Measurements from ENCODE around the gene NUBP1. TPM values are rescaled to one million over a fixed set of nuclear protein-coding genes. Genes with fewer than 3 reads are reported as not detected.
A peak's percentile ranks its signal among the peaks of the same experiment; 100 is the strongest.
"Not testable (repeated sequence)": the region's sequence is repeated elsewhere in the genome, so short reads cannot be mapped to it uniquely, and the experiment has no call there.

Gene NUBP1
- total RNA-seq, 1 donor: 17.2 TPM

- TF ChIP-seq, protein P1, sequence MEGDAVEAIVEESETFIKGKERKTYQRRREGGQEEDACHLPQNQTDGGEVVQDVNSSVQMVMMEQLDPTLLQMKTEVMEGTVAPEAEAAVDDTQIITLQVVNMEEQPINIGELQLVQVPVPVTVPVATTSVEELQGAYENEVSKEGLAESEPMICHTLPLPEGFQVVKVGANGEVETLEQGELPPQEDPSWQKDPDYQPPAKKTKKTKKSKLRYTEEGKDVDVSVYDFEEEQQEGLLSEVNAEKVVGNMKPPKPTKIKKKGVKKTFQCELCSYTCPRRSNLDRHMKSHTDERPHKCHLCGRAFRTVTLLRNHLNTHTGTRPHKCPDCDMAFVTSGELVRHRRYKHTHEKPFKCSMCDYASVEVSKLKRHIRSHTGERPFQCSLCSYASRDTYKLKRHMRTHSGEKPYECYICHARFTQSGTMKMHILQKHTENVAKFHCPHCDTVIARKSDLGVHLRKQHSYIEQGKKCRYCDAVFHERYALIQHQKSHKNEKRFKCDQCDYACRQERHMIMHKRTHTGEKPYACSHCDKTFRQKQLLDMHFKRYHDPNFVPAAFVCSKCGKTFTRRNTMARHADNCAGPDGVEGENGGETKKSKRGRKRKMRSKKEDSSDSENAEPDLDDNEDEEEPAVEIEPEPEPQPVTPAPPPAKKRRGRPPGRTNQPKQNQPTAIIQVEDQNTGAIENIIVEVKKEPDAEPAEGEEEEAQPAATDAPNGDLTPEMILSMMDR (IDR thresholded peaks at IDR 0.05; ENCODE audit: insufficient read depth, low read length): no peak
- DNase-seq (ENCODE audit: low read depth): no peak
- H3K4me3 ChIP-seq (ENCODE audit: low read depth, low read length): no peak overlapping the region
Observed at GRCh38 chr16:10740000-10740844, 3.4 kb upstream of the NUBP1 start.

DNA sequence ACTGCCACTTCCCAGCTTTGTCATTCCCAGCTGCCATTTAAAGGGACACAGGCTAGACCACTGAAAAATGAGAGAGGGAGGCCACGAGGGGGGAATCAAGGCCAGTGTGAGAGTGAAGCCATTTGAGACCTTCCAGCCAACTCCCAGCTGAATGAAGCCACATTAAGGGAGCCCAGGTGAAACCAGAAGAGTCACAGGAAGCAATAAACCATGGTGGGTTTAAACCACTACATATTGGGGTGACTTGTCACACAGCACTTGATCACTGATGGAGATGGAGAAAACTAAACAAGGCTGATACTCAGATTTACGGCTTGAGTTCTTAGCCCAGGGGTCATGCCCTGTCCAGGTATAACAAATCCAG lies 2.8 kb upstream of the NUBP1 start:
- TF ChIP-seq, protein P1 (IDR thresholded peaks at IDR 0.05; ENCODE audit: insufficient read depth, low read length): no peak
- no peak overlapping the region for H3K4me3 ChIP-seq (ENCODE audit: low read depth, low read length)
- no peak for DNase-seq (ENCODE audit: low read depth)

DNA sequence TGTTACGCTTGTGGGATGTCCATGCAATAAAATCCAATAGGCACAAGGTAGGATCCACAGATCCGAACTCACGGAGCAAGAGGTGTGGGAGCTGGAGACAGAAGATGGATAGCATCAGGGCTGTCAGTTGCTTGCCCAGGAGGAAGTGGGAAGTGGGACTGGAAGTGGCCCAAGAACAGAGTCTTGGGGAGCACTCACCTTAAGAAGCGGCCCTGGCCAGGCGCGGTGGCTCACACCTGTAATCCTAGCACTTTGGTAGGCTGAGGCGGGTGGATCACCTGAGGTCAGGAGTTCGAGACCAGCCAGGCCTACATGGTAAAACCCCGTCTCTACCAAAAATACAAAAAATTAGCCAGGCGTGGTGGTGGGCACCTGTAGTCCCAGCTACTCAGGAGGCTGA lies 2.4 kb upstream of the NUBP1 start:
- not testable (repeated sequence) for H3K4me3 ChIP-seq (ENCODE audit: low read depth, low read length); DNase-seq (ENCODE audit: low read depth)

GRCh38 chr16:10741844-10742243 lies 1.8 kb upstream of the NUBP1 start:
- TF ChIP-seq, protein P1 (IDR thresholded peaks at IDR 0.05; ENCODE audit: insufficient read depth, low read length): no peak
- no peak overlapping the region for H3K4me3 ChIP-seq (ENCODE audit: low read depth, low read length)
- DNase-seq (ENCODE audit: low read depth): peak; percentile 32

DNA sequence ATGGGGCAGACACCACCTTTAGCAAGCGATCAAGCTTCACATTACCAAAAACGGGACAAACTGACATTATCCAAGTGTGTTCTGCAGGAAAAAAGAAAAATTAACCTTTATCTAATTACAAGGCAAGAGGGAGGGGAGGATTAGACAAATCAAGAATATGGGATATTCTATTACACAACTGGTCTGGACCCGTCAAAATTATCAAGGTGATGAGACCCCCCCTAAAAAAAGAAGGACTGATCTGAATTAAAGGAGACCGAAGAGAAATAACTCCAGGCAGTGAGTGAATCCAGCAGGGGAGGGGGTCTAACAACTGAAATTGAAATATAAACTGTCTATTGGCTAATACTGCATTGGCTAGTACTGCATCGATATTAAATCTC lies 424 bp upstream of the NUBP1 start:
- peak overlapping the region; percentile 76 for H3K4me3 ChIP-seq (ENCODE audit: low read depth, low read length)
- no peak for DNase-seq (ENCODE audit: low read depth)
- TF ChIP-seq, protein P1 (IDR thresholded peaks at IDR 0.05; ENCODE audit: insufficient read depth, low read length): no peak

- no peak for DNase-seq (ENCODE audit: low read depth)
- TF ChIP-seq, protein P1 (IDR thresholded peaks at IDR 0.05; ENCODE audit: insufficient read depth, low read length): no peak
Observed at GRCh38 chr16:10744370-10745030, 858 bp downstream of the NUBP1 start.

DNA sequence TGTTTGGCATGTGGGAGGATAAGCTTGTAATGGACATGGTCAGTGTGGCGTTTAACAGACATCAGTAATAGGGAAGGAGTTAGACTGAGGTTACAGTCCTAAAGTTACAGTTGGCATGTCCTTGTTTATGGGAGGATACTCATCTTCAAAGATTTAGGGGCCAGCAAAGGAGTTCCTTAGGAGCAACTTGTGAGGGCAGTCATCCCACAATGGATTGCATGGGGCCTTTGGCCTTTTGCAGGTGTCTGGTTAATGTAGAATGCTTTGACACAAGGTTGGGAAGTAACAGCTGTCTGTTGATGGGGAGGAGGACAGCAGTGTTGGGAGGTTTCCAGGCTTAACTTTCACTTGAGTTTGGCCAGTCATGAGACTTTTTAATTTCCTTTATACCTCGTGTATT lies 2.2 kb downstream of the NUBP1 start:
- peak; percentile 25 for DNase-seq (ENCODE audit: low read depth)
- TF ChIP-seq, protein P1 (IDR thresholded peaks at IDR 0.05; ENCODE audit: insufficient read depth, low read length): no peak
- no peak overlapping the region for H3K4me3 ChIP-seq (ENCODE audit: low read depth, low read length)

More at GRCh38 chr16:10744370-10745030, 858 bp downstream of the NUBP1 start:
- H3K4me3 ChIP-seq (ENCODE audit: low read depth, low read length): peak overlapping the region; percentile 70

Data from fibroblast of the aortic adventitia (primary cell).